A673 (cell line): ENCODE measurements around the gene DENND1A. TPM values are rescaled to one million over a fixed set of nuclear protein-coding genes. Genes with fewer than 3 reads are reported as not detected.
A peak's percentile ranks its signal among the peaks of the same experiment; 100 is the strongest.

ENCODE experiments used
- BruUV-seq: library from RNA; stranded (reverse); fragments of 400-500 nt; replicated peaks from 2 replicates; lab custom pipeline; 2021; lab: Mats Ljungman, UMichigan
- CTCF ChIA-PET: fragments of 300-600 bp; sonication (Branson Sonifier 250); formaldehyde crosslinking; loops from one replicate; lab custom pipeline; 2022; ENCODE audit warnings: antibody characterized with exemption; lab: Charles Lee
- POLR2A ChIA-PET: fragments of 300-600 bp; sonication (Branson Sonifier 250); formaldehyde crosslinking; loops from one replicate; lab custom pipeline; 2022; ENCODE audit warnings: antibody characterized with exemption; ENCODE audit not compliant: low non-redundant PET; lab: Charles Lee
- DNase-seq: peaks from one replicate; pipeline ENCODE4 v3.0.0-alpha.2; 2015; ENCODE audit warnings: low spot score
- H3K27ac ChIP-seq: fragments of 200-600 bp; sonication (generic); 2 replicates; pipeline ENCODE4 v1.5.1; 2016; ENCODE audit warnings: mixed run types, low read depth, mild to moderate bottlenecking, mixed read lengths, antibody characterized with exemption, low read length; ENCODE audit not compliant: poor library complexity, severe bottlenecking
- H3K27me3 ChIP-seq: fragments of 200-600 bp; sonication (generic); replicated peaks from 2 replicates; pipeline ENCODE4 v1.6.1; 2017; ENCODE audit warnings: mixed run types, low read depth, mild to moderate bottlenecking, mixed read lengths, antibody characterized with exemption, low read length; ENCODE audit not compliant: insufficient read depth, poor library complexity
- H3K36me3 ChIP-seq: fragments of 200-600 bp; sonication (generic); 2 replicates; pipeline ENCODE4 v1.6.1; 2016; ENCODE audit warnings: mixed run types, mild to moderate bottlenecking, mixed read lengths, antibody characterized with exemption, low read length; ENCODE audit not compliant: insufficient read depth, poor library complexity, severe bottlenecking
- H3K4me1 ChIP-seq: fragments of 200-600 bp; sonication (generic); 2 replicates; pipeline ENCODE4 v1.6.1; 2017; ENCODE audit warnings: mixed run types, mild to moderate bottlenecking, mixed read lengths, antibody characterized with exemption, low read length; ENCODE audit not compliant: insufficient read depth, poor library complexity, severe bottlenecking
- H3K4me3 ChIP-seq: fragments of 200-600 bp; sonication (generic); 2 replicates; pipeline ENCODE4 v1.5.1; 2016; ENCODE audit warnings: low read depth, mixed run types, mild to moderate bottlenecking, mixed read lengths, low read length; ENCODE audit not compliant: poor library complexity, severe bottlenecking
- H3K9me3 ChIP-seq: fragments of 200-600 bp; sonication (generic); 2 replicates; pipeline ENCODE4 v1.6.1; 2016; ENCODE audit warnings: mixed run types, low read depth, mild to moderate bottlenecking, mixed read lengths, antibody characterized with exemption, low read length; ENCODE audit not compliant: poor library complexity, severe bottlenecking
- EZH2 ChIP-seq: fragments of 200-600 bp; sonication (generic); IDR thresholded peaks from 2 replicates; pipeline ENCODE4 v1.6.1; 2017; ENCODE audit warnings: borderline replicate concordance, low read depth, mild to moderate bottlenecking, mixed read lengths, antibody characterized with exemption, low read length; ENCODE audit not compliant: poor library complexity, severe bottlenecking
- intact Hi-C: fragments of 100-400 bp; cut with micrococcal nuclease; formaldehyde crosslinking; loops from one replicate; pipeline ENCODE4 v1.10.0; 2022; ENCODE audit not compliant: unreplicated experiment
- total RNA-seq: library from RNA; stranded (reverse); gene quantifications from 2 replicates; pipeline ENCODE4 v1.2.3, GENCODE V29; 2021
- TF ChIP-seq, protein P1 (sequence below): fragments of 300-800, 200-600 bp; sonication (generic); conservative IDR thresholded peaks from 2 replicates; pipeline ENCODE4 v1.5.1; 2017; ENCODE audit warnings: low read depth, mild to moderate bottlenecking, antibody characterized with exemption, low read length, moderate library complexity, mixed read lengths

The DENND1A gene
- total RNA-seq, 1 experiment from 2014 or later = 12.0 TPM

DNA sequence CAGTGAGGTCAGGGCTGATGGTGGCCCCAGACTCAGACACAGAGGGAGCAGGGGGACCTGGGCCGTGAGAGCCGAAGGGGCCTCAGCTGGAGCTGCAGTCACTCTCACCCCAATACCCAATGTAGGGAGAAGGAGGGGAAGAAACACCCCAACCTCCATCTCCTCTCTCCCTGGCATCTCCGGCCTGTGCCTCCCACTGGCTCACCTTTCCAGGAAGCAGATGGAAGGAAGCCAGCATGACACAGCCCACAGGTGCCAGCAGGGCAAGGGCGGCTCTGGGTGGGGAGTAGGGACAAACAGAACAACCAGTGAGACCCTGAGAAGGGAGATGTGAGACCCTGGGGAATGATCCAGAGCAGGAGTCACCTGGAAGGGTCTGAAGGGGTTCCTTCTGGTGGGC lies 576.9 kb downstream of the DENND1A start:
- no peak for DNase-seq
- intact Hi-C loops = loop anchor here (5.0 kb wide), 1 partner anchor 541 kb away; no protein-coding TSS in a partner anchor
- no peak overlapping the region for H3K27ac ChIP-seq
- H3K36me3 ChIP-seq = no peaks in the 10 kb centered on the region
- H3K4me1 ChIP-seq = peaks cover 24% of the 10 kb centered on the region
- TF ChIP-seq EZH2 = no peak
- TF ChIP-seq, protein P1, sequence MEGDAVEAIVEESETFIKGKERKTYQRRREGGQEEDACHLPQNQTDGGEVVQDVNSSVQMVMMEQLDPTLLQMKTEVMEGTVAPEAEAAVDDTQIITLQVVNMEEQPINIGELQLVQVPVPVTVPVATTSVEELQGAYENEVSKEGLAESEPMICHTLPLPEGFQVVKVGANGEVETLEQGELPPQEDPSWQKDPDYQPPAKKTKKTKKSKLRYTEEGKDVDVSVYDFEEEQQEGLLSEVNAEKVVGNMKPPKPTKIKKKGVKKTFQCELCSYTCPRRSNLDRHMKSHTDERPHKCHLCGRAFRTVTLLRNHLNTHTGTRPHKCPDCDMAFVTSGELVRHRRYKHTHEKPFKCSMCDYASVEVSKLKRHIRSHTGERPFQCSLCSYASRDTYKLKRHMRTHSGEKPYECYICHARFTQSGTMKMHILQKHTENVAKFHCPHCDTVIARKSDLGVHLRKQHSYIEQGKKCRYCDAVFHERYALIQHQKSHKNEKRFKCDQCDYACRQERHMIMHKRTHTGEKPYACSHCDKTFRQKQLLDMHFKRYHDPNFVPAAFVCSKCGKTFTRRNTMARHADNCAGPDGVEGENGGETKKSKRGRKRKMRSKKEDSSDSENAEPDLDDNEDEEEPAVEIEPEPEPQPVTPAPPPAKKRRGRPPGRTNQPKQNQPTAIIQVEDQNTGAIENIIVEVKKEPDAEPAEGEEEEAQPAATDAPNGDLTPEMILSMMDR = no peak
- H3K27me3 ChIP-seq = no peaks in the 10 kb centered on the region
- no TSS peak for BruUV-seq
- ChIA-PET POLR2A (no interaction called here), CTCF (no interaction called here)
- no peaks in the 10 kb centered on the region for H3K9me3 ChIP-seq
- H3K4me3 ChIP-seq = no peak overlapping the region

DNA sequence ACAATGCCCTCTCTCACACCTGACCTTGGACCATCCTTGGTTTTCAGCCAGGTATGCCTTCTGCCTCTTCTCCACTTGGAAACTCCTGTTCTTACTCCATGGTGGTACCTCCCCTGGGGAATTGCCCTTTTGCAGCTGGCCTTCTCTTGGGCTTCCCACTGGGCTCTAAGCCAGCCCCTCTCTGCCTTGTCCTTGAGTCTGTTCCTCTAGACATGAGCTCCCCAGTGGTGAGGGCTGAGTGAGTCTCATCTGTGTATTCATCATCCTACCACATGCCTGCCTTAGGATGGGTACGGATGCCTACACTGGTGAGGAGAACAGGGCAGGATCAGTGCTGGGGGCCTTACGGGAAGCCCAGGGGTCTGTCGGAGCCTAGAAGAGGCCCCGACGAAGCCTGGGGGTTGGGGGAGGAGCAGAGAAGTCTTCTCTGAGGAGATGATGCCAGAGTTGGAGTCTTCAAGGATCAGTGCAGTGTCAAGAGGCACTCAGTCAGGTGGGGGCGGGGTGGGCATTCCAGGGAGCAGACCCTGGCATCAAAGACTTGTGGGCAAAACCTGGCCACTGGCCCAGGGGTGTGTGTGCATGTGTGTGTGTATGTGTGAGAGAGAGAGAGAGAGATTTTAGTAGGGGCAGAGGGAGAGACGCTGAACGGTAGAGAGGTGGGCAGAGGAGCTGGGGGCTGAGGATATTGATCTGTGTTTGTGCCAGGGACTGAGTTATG lies 579.2 kb downstream of the DENND1A start:
- H3K9me3 ChIP-seq = no peaks in the 10 kb centered on the region
- no peak for TF ChIP-seq EZH2
- TF ChIP-seq, protein P1 = no peak
- POLR2A ChIA-PET = no interaction called here
- H3K4me1 ChIP-seq = peaks cover 35% of the 10 kb centered on the region
- no TSS peak for BruUV-seq
- no peaks in the 10 kb centered on the region for H3K36me3 ChIP-seq
- no peak for DNase-seq
- intact Hi-C loops = loop anchor here (5.0 kb wide), 1 partner anchor 538 kb away; no protein-coding TSS in a partner anchor
- CTCF ChIA-PET = interaction anchor here (0.7 to 1.3 kb wide), 7 partner anchors 38 to 887 kb away, joined by 3 to 10 read pairs (median 5); no protein-coding TSS in a partner anchor
- H3K27me3 ChIP-seq = no peaks in the 10 kb centered on the region
- no peak overlapping the region for H3K4me3 ChIP-seq
- no peak overlapping the region for H3K27ac ChIP-seq

DNA sequence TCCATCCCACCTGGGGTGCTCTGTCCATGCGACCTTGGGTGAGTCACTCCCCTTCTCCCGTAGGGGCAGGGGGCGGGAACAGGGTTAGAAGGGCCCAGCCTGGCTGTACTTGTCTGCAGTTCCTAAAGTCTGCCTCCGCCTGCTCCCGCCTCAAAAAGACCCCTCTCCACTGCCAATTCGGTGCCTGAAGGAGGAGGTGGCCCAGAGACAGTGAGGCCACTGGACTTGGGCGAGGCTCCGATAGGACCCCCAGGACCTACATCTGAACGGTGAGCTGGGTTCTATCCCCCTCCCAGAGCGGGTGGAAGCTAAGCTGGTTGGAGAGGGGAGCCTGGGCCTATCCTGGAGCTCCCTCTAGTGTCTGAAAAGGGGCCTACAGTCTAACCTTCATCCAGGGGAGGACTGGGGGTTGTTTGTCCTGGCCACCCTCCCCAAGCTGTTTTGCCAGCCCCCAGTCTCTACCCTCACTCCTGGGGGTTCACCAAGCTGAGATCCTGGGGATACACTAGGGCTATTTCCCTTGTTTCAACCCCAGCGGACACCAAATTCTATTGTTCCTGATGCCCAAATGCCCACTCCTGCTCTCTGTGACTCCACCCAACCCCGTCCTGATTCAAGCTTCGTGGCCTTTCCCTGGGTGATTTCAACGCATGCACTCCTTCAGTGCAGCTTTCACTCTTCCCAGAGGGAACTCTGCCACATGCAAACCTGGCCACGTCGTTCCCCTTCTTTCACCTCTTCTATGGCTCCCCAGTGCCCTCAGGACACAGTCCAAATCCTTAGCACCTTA lies 580.0 kb downstream of the DENND1A start:
- H3K27me3 ChIP-seq = no peaks in the 10 kb centered on the region
- H3K9me3 ChIP-seq = no peaks in the 10 kb centered on the region
- peaks cover 40% of the 10 kb centered on the region for H3K4me1 ChIP-seq
- no peaks in the 10 kb centered on the region for H3K36me3 ChIP-seq
- ChIA-PET CTCF (interaction anchor here (0.7 to 1.3 kb wide), 12 partner anchors 10 to 886 kb away, joined by 3 to 10 read pairs (median 4); no protein-coding TSS in a partner anchor), POLR2A (no interaction called here)
- H3K4me3 ChIP-seq = no peak overlapping the region
- TF ChIP-seq, protein P1 = peak; percentile 93
- TF ChIP-seq EZH2 = no peak
- intact Hi-C loops = loop anchor here (1.0 to 5.0 kb wide), 5 partner anchors 268 to 885 kb away; partner anchors contain the start of gene PDCL
- no TSS peak for BruUV-seq
- peak; percentile 85 for DNase-seq
- H3K27ac ChIP-seq = peak overlapping the region; percentile 48
